PFSK-1 (cell line): ENCODE results near the gene HEY2.

Source experiments
- TAF1 ChIP-seq: IDR thresholded peaks from 2 replicates; pipeline ENCODE4 v1.6.1; 2012; ENCODE audit warnings: low read length, control low read depth, borderline replicate concordance; ENCODE audit not compliant: insufficient read depth
- TF ChIP-seq, protein P1 (sequence below), 2 experiments: IDR thresholded peaks; 2 replicates each; pipeline versions ENCODE4 v1.6.1 to v1.8.0; 2011 to 2012; ENCODE audit warnings: low read depth in 2 of 2, low read length in 2 of 2, control low read depth in 1 of 2, inconsistent platforms in 1 of 2, mild to moderate bottlenecking in 1 of 2, moderate library complexity in 1 of 2; ENCODE audit not compliant: insufficient read depth in 1 of 2

DNA sequence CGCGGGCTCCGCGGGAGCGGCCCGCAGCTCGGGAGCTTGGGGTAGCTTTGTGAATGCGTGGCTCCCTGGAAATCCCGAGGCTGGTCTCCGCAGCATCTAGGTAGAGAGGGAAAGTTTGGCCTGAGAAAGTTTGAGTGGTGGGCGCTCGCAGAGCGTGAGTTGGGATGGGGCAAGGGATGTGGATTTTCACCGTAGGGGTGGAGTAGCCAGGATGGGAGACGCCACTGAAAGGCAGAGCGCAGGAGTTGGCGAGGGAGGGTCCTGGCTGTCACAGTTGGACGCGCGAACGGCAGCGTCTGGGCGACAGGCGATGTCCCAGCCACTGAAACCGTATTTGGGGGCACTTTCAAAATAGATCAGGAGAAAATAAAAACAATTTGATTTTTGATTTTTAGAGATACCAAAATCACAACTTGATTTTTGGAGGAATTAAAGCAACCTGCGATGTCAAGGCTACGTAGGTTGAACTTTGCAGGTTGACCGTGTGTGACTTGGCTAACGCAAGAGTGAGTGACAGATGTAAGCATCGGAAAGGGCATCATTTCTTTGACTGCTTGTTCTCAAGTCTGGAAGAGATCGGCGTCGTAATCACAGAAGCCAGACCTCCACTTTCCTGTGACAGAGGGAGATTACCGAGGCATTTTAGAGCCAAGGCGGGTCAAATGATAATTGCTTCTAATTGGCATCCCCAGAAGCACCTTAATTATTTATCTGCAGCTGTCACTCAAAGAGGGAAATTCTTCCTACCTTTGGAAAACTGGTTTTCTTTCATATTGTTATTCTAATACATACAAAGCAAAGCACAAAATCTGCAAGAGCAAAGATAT is 646 bp downstream of the HEY2 start:
- TF ChIP-seq TAF1, result no peak
- TF ChIP-seq, protein P1, sequence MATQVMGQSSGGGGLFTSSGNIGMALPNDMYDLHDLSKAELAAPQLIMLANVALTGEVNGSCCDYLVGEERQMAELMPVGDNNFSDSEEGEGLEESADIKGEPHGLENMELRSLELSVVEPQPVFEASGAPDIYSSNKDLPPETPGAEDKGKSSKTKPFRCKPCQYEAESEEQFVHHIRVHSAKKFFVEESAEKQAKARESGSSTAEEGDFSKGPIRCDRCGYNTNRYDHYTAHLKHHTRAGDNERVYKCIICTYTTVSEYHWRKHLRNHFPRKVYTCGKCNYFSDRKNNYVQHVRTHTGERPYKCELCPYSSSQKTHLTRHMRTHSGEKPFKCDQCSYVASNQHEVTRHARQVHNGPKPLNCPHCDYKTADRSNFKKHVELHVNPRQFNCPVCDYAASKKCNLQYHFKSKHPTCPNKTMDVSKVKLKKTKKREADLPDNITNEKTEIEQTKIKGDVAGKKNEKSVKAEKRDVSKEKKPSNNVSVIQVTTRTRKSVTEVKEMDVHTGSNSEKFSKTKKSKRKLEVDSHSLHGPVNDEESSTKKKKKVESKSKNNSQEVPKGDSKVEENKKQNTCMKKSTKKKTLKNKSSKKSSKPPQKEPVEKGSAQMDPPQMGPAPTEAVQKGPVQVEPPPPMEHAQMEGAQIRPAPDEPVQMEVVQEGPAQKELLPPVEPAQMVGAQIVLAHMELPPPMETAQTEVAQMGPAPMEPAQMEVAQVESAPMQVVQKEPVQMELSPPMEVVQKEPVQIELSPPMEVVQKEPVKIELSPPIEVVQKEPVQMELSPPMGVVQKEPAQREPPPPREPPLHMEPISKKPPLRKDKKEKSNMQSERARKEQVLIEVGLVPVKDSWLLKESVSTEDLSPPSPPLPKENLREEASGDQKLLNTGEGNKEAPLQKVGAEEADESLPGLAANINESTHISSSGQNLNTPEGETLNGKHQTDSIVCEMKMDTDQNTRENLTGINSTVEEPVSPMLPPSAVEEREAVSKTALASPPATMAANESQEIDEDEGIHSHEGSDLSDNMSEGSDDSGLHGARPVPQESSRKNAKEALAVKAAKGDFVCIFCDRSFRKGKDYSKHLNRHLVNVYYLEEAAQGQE (IDR thresholded peaks at IDR 0.05; ENCODE audit: insufficient read depth in 1 of 2, low read depth in 2 of 2, low read length in 2 of 2), result no peak
